H1 (cell line): ENCODE results near the gene MIEN1. TPM values are rescaled to one million over a fixed set of nuclear protein-coding genes. Genes with fewer than 3 reads are reported as not detected.

ENCODE experiments used
- ATF3 ChIP-seq: IDR thresholded peaks from 2 replicates; pipeline ENCODE4 v1.6.1; 2011; ENCODE audit warnings: low read depth, mild to moderate bottlenecking, low read length; ENCODE audit not compliant: insufficient read depth
- CBX5 ChIP-seq: fragments of 300-800, 300-1000 bp; sonication (generic); IDR thresholded peaks from 2 replicates; pipeline ENCODE4 v1.7.1; 2016; ENCODE audit warnings: antibody characterized with exemption, low read length, low read depth
- CEBPB ChIP-seq: IDR thresholded peaks from 2 replicates; pipeline ENCODE4 v1.6.1; 2012; ENCODE audit warnings: low read depth, low read length
- EZH2 ChIP-seq: fragments of 200-600 bp; sonication (generic); IDR thresholded peaks from 2 replicates; pipeline ENCODE4 v1.7.1; 2012; ENCODE audit warnings: low read depth, mild to moderate bottlenecking, moderate library complexity, low read length, inconsistent platforms; ENCODE audit not compliant: severe bottlenecking
- HDAC6 ChIP-seq: IDR thresholded peaks from one replicate; pipeline ENCODE4 v1.7.1; 2012; ENCODE audit warnings: low read depth, mild to moderate bottlenecking, inconsistent platforms, low read length, moderate library complexity
- JUN ChIP-seq: IDR thresholded peaks from 2 replicates; pipeline ENCODE4 v1.6.1; 2011; ENCODE audit warnings: low read depth, mild to moderate bottlenecking, improper control_type of control experiment, low read length
- SIN3A ChIP-seq, 2 experiments: IDR thresholded peaks in 1 of 2; conservative IDR thresholded peaks in 1 of 2; 2 replicates each; pipeline ENCODE4 v1.6.1; 2011 to 2012; ENCODE audit warnings: low read length in 2 of 2, improper control_type of control experiment in 1 of 2, low read depth in 1 of 2, mild to moderate bottlenecking in 1 of 2
- SP1 ChIP-seq: IDR thresholded peaks from 2 replicates; pipeline ENCODE4 v1.6.1; 2011; ENCODE audit warnings: low read depth, low read length
- polyA plus RNA-seq, 7 experiments: library from polyadenylated mRNA; depleted of rRNA in 3 of 7; stranded (reverse) in 5 of 7; unstranded in 2 of 7; fragments of >200 nt in 5 of 7; fragments of 200-250 nt in 2 of 7; gene quantifications; 1 replicate in 5 of 7; 2 replicates in 1 of 7; 4 replicates in 1 of 7; pipeline versions ENCODE4 v1.2.1 to v1.2.3, GENCODE V29; 2011 to 2013; ENCODE audit warnings: missing spikeins in 2 of 7, mixed read lengths in 2 of 7
- total RNA-seq: library from RNA; stranded (reverse); fragmentation: NEBNext Ultra II Directional; extraction: Animal tissue kit (Norgen Biotek cat#: 25700); gene quantifications from 2 replicates; pipeline ENCODE4 v1.2.1, GENCODE V29; 2021

Gene MIEN1
- total and polyA plus RNA-seq, 2 of the 8 experiments (the other 6 are each of a cell fraction or from before 2014, with no cell fraction given), result 29.6 to 54.9 TPM

DNA sequence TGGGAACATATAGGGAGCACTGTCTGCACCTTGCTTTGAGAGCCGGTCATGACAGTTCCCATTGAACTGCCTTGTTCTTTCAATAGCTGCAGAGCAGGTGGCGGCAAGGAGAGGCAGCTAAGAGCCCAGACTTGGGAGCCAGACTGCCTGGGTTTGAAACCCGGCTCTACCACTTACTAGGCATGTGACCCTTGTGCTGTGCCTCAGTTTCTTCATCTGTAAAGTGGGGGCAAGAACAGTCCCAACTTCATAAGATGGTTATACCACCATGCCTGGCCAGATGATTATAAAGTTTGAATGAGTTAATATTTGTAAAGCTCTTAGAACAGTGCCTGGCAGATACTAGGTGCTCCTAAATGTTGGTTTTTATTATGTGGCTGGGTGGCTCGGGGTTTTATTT, 16.1 kb downstream of the MIEN1 start (continued):
- no peak for TF ChIP-seq SIN3A (conservative IDR thresholded peaks at IDR 0.05 in 1 of 2, IDR thresholded peaks at IDR 0.05 in 1 of 2; ENCODE audit: low read depth in 1 of 2, low read length in 2 of 2)
- TF ChIP-seq CEBPB, result no peak
- TF ChIP-seq ATF3, result no peak
- TF ChIP-seq CBX5, result no peak
- TF ChIP-seq EZH2, result no peak
- no peak for TF ChIP-seq SP1
- no peak for TF ChIP-seq JUN
- TF ChIP-seq HDAC6, result no peak
- TF ChIP-seq, all 59 proteins: peak for 0
